SK-N-MC (cell line): ENCODE results near the gene SEMA4F.

Experiments used
- EZH2 ChIP-seq: fragments of 200-600 bp; sonication (generic); IDR thresholded peaks from one replicate; pipeline ENCODE4 v1.6.1; 2017; ENCODE audit warnings: antibody characterized with exemption
- POLR2AphosphoS5 ChIP-seq: IDR thresholded peaks from 2 replicates; pipeline ENCODE4 v1.6.1; 2012; ENCODE audit warnings: mild to moderate bottlenecking, low read depth, low read length, borderline replicate concordance

- TF ChIP-seq EZH2, result no peak
- no peak for TF ChIP-seq POLR2AphosphoS5
Measured at GRCh38 chr2:74671479-74671878, 17.4 kb downstream of the SEMA4F start.
